ENCODE data around the gene LMF1. TPM values are rescaled to one million over a fixed set of nuclear protein-coding genes. Genes with fewer than 3 reads are reported as not detected.
"Not testable (repeated sequence)": the region's sequence is repeated elsewhere in the genome, so short reads cannot be mapped to it uniquely, and the experiment has no call there.

The LMF1 gene
- total RNA-seq, 1 donor from 2014 or later, result 40.6 TPM

- DNase-seq, result no peak
These were observed 78.1 kb downstream of the LMF1 start for GRCh38 chr16:892536-893255.

- no peak for DNase-seq
These were observed 78.8 kb downstream of the LMF1 start for GRCh38 chr16:892006-892405.

- no peak for DNase-seq
These were observed 79.4 kb downstream of the LMF1 start for GRCh38 chr16:891353-891740.

- DNase-seq, result no peak
These were observed 80.0 kb downstream of the LMF1 start for GRCh38 chr16:890716-891352.

GRCh38 chr16:890217-890616 is 80.6 kb downstream of the LMF1 start:
- no peak for DNase-seq

DNA sequence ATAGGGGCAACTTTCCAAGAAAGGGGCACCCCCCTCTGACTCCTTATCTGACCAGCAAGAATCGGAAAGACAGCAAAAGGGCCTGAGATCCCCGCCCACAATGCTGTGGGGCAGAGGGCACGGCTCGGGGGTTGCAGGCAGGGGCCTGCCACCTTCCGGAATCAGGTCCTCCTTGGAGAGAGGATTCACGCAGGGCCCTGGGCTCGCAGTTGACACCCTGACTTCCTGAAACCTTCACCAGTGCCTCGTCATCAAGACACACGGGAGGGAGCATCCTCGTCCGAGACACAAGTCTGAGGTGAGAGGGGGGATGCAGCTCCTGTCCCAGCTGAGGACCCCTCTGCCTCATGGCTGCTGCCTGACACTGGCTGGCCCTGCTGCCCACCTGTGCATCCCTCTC is 81.2 kb downstream of the LMF1 start:
- no peak for DNase-seq

DNA sequence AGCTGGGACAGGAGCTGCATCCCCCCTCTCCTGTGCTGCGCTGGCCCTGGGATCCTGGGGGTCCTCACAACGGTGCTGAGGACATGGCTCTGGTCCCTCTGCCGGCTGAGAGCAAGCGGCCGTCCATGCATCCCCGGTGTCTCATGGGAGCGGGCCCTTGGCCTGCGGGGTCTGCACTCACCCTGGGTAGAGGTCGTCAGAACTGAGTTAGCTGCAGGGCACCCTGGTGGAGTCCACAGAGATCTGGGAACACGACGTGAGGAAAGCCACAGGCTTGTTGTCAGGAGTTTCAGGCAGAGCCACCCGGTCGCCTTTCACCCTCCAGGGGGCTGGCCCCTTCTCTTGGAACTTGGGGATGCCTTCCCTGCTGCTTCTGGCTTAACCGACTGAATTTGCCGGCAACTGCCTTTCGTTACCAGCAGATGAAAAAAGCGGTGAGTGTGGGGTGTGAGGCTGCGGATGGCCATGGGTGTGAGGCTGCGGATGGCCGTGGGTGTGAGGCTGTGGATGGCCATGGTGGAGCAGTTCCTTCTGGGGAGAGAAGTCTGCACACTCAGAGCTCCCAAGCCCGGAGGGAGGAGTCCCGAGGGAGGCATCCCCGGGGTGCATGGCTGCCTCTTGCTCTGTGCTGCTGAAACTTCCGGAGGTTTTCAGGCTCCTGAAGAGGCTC is 81.7 kb downstream of the LMF1 start:
- no peak for DNase-seq

GRCh38 chr16:888456-888855 is 82.3 kb downstream of the LMF1 start:
- DNase-seq, result not testable (repeated sequence)

GRCh38 chr16:887846-888245 is 82.9 kb downstream of the LMF1 start:
- no peak for DNase-seq

DNA sequence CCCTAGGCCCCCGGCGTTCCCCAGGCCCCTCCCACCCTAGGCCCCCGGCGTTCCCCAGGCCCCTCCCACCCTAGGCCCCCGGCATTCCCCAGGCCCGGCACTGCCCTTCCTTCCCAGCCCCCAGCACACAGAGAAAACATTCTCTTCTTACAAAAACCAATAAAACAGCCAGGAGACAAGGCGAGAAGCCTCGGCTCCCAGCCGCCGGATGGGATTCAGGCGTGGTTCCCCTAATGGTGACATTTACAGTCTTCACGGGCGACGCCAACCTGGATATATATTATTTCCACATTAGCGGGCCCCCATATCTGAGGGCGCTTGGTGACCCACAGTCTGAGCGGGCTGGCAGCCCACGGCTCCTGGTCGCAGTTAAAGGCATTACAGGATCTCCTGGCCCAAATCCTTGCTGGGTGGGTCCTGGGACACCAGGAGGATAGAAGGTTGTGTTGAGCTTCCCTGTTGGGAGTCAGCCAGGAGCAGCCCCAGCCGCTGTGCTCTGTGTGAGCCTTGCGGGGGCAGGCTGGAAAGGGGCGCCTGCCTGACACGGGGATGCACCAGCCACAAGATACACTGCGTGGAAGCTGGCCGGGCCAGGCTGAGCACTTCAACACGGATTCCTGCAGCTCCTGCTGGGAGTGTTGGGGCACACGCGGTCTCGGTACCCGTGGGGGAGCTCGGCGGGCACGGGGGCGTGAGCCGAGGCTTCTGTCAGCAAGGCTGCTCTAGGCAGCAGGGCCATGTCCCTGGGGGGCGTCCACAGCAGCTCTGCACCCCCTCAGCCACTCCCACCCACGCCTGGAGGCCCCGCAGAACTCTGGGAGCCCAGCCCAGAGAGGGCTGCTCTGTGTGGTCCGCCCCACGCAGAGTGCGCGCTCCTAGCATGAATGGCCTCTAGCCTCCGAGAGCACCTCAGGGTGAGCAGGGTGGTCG is 83.7 kb downstream of the LMF1 start:
- peak; percentile 42 for DNase-seq

- DNase-seq, result no peak
These were observed 84.7 kb downstream of the LMF1 start for GRCh38 chr16:886084-886543.

DNA sequence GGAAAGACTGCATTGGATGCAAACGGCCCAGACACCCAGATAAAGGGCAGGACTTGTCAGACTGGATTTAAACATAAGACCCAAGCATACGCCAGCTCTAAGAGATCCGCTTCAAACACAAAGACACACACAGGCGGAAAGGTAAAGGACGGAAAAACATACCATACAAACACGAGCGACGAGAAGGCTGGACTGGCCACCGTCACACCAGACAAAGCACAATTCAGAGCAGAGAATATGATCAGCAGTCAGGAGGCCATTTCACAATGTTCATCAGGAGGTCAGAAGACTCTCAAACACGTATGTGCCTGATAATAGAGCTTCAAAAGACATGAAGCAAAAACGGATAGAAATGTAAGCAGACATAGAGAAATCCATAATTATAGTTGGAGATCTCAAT is 85.4 kb downstream of the LMF1 start:
- no peak for DNase-seq

DNA sequence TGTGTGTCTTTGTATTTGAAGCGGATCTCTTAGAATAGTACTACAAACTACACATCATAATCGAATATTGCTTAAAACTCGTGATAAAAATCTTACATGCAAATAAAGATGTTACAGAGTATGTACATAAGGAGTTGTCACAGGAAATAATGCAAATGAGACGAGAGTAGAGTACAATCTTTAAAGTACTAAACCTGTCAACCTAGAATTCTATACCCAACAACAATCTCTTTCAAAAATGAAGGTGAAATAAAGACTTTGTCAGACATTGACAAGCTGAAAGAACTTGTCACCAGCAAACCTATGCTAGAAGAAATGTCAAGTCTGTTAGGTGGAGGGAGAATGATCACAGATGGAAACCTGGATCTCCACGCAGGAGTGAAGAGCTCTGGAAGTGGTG is 86.6 kb downstream of the LMF1 start:
- DNase-seq, result no peak

DNA sequence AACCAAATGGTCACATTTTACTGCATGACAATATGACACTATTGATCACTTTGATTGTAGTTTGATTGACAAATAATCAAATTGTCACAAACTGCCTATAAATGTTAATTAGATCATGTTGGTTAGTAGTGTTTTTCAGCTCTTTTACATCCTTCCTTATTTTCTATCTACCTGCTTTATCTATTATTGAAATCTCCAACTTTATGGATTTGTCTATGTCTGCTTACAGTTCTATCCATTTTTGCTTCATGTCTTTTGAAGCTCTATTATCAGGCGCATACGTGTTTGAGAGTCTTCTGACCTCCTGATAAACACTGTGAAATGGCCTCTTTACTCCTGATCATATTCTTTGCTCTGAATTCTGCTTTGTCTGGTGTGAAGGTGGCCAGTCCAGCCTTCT is 87.0 kb downstream of the LMF1 start:
- DNase-seq, result no peak

DNA sequence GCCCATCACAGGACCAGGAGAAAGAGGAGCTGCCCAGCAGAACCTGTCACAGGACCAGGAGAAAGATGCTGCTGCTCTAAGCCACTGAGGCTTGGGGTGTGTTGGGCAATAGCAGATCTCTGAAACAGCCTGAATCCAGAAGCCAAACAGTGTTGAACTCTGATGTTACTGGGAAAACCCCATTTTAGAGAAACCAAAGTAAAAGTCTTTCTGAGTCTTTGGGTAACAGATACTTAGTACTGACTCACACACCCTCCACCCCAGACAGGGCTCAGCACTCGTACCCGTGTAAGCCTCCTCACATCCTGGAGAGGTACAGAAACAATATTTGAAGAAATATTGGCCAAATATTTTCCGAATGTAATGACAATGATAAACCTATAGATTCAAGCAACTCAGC is 87.4 kb downstream of the LMF1 start:
- DNase-seq, result no peak

- DNase-seq, result not testable (repeated sequence)
These were observed 88.1 kb downstream of the LMF1 start for GRCh38 chr16:882671-883070.

- no peak for DNase-seq
These were observed 88.5 kb downstream of the LMF1 start for GRCh38 chr16:882256-882655.

- DNase-seq, result no peak
These were observed 89.3 kb downstream of the LMF1 start for GRCh38 chr16:881219-882097.

DNA sequence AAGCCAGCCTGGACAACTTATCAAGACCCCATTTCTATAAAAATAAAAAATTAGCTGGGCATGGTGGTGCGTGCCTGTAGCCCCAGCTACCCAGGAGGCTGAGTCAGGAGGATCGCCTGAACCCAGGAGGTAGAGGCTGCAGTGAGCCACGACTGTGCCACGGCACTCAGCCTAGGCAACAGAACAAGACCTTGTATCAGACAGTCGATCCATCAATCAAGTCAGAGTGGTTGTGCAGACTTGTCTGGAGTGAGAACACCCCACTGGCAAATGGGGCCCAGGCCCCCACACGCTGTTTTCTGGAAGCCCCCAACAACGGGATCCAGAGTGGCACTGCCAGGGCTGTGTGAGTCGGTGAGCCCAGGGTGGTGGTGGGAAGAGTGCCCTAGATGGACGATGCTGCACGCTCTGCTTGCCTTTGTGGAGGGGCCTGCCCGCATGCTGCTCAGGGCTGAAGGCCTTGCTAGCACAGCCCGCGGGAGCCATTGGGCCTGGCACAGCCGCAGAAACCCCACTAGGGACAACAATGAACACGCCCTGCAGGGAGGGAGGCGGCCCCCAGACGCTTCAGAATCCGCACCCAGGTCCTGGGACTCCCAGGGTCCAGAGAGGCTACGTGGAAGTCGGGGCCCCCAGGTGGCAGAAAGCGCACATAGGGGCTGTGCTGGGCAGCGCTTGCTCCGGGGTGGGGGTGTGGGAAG is 90.2 kb downstream of the LMF1 start:
- DNase-seq, result no peak

- no peak for DNase-seq
These were observed 90.8 kb downstream of the LMF1 start for GRCh38 chr16:879986-880385.

GRCh38 chr16:879461-879861 is 91.3 kb downstream of the LMF1 start:
- no peak for DNase-seq
